Activated CD4-positive, alpha-beta T cell treated with anti-CD3 and anti-CD28 coated beads, Interleukin-2, amount 50 U/mL, for 48 hours (primary cell): ENCODE data around the gene STOM.

Experiments
- DNase-seq, 2 experiments: peaks; one replicate each; pipeline ENCODE4 v3.0.0-alpha.2; 2020

Gene STOM

GRCh38 chr9:121318631-121319382 lies 51.2 kb downstream of the STOM start:
- no peak for DNase-seq

GRCh38 chr9:121317737-121318630 lies 52.1 kb downstream of the STOM start:
- DNase-seq = no peak

GRCh38 chr9:121316852-121317373 lies 53.1 kb downstream of the STOM start:
- no peak for DNase-seq

GRCh38 chr9:121316378-121316777 lies 53.7 kb downstream of the STOM start:
- DNase-seq = no peak

GRCh38 chr9:121313458-121314152 lies 56.4 kb downstream of the STOM start:
- DNase-seq = no peak

DNA sequence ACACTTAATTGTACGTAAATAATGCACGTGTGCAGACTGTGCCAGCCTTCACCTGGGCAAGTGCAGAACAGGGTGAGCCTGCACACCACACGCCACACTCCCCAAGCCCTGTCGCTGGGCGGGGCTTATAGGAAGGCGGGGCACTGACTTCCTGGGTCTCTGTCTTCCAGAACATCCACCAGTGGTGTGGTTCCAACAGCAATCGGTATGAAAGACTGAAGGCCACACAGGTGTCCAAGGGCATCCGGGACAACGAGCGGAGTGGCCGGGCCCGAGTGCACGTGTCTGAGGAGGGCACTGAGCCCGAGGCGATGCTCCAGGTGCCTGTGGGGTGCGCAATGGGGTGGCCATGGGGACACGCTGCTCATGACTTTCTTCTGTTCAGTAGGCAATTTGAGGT lies 57.9 kb downstream of the STOM start:
- no peak for DNase-seq

DNA sequence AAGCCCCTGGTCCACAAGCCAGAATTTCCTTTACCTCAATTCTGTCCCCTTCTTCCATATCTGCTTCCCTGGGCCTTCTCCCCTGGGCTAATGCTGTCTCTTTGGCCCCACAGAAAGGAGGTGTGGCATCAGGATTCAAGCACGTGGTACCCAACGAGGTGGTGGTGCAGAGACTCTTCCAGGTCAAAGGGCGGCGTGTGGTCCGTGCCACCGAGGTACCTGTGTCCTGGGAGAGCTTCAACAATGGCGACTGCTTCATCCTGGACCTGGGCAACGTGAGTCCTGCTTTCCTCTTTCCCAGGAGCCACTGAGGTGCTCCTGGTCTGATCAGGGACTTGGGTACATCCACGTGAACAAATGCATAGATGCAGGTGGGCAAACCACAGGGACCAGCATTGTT lies 59.5 kb downstream of the STOM start:
- DNase-seq = no peak

DNA sequence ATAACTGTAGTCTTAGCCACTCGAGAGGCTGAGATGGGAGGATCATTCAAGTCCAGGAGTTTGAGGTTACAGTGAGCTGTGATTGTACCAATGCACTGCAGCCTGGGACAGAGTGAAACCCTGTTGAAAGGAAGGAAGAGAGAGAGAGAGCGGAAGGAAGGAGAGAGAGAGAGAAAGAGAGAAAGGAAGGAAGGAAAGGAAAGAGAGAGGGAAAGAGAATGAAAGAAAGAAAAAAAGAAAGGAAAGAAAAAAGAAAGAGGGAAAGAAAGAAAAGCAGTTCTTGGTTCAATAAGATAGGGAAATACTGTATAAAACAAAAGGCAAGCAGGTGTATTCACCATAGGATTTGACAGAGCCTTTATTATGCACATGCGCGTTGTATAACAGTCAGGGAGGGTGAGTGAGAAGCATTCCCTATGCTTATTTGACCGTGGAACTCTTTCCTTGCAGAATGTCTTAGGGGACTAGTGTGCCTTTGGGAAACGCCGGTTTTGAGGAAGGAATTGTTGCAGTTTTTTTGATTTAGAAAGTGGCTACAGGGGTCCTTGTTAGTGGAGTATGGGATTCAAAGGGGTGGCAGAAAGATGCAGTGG lies 60.1 kb downstream of the STOM start:
- no peak for DNase-seq

DNA sequence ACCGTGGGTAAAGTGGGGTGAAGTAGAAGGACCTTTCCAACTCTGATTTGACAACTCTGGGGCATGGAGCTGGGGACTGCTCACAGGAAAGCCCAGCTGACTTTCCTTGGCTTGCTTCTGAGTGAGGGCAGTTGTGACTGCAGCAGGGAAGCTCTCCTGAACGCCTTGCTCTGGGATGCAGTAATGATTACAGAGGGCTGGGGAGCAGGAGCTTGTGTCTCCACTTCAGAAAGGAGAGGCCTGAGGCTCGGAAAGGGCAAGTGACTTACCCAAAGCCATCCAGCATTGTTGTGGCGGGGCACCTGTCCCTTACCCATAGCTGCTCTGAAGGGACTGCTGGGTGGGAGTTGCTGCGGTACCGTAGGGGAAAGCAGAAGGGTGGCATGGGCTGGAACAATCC lies 60.9 kb downstream of the STOM start:
- no peak for DNase-seq

DNA sequence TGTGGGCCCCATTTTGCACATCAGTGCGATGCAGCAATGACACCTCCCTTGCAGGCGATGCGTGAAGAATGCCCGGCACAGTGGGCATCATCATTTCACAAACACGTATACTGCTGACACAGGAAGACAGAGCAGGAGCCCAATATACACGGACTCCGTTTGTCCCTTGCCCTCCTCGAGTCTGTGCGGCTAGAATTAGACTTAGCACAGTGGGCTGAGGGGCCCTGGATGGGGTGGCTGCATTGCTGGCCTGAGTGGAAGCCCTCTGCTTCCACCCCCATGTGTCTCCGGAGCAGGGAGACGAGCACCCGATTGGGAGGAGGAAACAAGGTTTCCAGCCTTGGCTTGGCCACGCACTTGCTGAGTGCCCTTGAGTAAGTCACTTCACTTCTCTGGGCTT lies 61.3 kb downstream of the STOM start:
- DNase-seq = no peak

DNA sequence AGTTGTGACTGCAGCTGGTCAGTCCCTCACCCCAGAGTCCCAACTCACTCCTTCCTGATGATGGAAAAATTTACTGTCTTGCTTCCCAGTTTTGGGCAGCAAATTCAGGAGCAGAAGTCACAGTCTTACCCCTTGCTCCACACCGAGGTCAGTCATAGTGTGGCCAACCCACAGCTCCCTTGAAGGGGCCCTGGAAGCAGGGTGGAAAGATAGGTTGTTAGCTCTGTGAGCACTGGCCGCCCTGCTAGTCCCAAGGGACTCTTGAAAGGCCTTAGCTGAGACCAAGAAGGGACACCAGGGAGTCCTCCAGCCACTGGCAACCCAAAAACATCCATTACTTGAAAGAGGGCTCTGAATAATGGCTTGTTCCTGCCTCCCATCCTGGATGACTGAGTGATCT lies 62.1 kb downstream of the STOM start:
- DNase-seq = no peak

DNA sequence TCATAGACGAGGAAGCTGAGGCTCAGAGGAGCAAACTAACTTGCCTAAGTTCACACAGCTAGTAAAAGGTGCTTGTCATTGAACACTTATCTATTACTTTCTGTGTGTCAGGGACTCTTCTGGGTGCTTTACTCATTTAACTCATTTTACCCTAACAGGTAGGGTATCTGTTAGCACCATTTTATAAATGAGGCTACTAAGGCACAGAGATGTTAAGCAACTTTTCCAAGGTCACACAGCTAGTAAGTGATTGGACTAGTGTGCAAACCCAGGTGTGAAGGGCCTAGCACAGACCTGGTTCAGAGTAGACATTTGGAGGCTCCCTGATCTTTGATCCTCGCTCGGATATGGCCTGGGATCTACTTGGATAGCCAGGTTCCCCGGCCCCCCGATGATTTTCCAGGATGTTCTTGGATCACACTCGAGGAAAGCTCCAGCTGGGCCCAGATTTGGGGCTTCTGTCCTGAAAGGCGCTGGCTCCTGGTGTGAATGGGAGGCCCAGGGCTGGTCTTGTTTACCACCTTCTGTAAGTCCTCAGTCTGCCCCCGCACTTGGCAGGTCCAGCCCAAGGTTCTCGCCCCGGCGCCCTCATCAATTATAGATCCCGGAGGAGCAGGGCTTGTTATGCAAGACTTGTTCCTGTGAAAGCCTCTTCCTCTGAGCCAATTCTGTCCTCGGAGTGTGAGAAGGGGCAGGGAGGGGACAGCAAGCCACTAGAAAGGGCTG lies 64.6 kb downstream of the STOM start:
- no peak for DNase-seq

GRCh38 chr9:121304707-121305106 lies 65.3 kb downstream of the STOM start:
- no peak for DNase-seq

- no peak for DNase-seq
Measured at GRCh38 chr9:121303456-121304451, 66.3 kb downstream of the STOM start.

DNA sequence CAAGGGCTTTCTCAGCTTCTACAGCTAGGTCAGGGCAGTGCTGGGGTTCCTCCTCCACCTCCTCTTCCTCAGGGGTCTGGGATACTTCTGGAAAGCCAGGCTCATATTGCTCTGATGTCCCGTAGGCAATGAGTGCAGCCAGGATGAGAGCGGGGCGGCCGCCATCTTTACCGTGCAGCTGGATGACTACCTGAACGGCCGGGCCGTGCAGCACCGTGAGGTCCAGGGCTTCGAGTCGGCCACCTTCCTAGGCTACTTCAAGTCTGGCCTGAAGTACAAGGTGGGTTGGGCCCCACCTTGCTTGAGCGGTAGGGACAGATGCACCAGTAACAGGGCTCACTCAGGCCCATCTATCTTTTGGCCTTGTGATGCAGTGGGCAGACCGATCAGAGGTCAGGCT lies 67.3 kb downstream of the STOM start:
- no peak for DNase-seq

DNA sequence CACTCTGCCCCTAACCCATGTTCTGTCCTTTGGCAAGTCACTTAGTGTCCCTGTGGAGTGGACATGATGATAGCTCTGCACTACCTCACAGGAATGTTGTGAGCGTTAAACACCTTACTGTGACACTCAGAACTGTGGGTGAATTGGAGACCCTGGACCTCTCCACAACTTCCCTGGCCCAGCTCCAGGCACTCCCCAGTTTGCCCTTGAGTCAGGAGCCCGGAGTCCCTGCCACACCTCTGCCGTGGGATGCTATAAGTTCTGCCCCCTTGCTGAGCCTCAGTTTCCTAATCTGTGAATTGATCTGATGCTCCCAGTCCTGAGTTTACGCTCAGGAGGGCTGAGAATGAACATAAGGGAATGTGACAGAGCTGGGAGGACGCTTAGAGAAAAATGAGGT lies 67.7 kb downstream of the STOM start:
- DNase-seq = no peak

DNA sequence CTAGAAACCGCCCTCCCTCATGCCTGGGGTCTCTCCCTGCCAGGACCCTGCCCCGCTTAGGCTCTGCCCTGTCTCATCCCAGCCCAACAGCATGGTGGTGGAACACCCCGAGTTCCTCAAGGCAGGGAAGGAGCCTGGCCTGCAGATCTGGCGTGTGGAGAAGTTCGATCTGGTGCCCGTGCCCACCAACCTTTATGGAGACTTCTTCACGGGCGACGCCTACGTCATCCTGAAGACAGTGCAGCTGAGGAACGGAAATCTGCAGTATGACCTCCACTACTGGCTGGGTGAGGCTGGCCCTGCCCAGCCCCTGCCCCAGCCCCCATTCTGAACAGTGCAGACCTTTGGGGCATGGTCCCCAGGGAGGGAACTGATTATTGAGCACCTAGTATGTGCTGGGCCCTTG lies 68.2 kb downstream of the STOM start:
- DNase-seq = no peak

GRCh38 chr9:121300283-121301119 lies 69.5 kb downstream of the STOM start:
- no peak for DNase-seq

DNA sequence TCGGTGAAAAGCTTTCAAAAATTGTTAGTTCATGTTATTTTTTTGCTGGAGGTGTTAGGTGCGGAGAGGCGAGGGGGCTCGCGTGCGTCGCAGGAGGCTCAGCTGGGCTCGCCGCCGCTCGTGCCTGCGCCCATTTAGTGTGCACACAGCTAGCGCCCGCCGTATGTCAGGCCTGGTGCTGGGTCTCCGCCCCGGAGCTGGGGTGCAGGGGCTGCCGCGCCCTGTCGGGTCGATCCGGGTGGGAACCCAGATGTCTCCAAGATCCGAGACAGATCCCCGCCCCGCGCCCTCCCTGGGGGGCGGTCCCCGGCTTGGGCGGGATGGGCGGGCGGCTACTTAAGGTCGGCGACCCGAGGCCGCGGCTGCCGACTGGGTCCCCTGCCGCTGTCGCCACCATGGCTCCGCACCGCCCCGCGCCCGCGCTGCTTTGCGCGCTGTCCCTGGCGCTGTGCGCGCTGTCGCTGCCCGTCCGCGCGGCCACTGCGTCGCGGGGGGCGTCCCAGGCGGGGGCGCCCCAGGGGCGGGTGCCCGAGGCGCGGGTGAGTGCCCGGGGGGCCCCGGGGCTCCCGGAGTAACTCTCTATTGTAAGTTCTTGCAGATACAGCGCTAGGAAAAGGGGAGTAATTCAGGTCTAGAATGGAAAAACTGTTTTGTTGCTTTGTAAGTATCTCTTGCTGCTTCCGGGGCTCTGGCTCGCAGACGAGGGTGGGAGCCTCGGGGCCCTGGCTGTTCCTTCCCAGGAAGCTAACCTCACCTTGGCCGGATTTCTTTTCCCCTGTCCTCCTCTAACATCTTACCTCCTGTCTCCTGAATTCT lies 70.4 kb downstream of the STOM start:
- peak in 1 of 2 experiments; percentile 21 for DNase-seq
